NK-92 (cell line): ENCODE results near the gene LOXHD1.

Source experiments
- DNase-seq: peaks from one replicate; lab custom pipeline; 2025; ENCODE audit not compliant: unreplicated experiment; lab: John Stamatoyannopoulos, UW

LOXHD1 gene

GRCh38 chr18:46480226-46480625 lies 176.8 kb downstream of the LOXHD1 start:
- no peak for DNase-seq

- DNase-seq: no peak
These were observed 178.2 kb downstream of the LOXHD1 start for GRCh38 chr18:46478796-46479195.

- no peak for DNase-seq
These were observed 179.5 kb downstream of the LOXHD1 start for GRCh38 chr18:46477425-46478011.

- DNase-seq: no peak
These were observed 181.6 kb downstream of the LOXHD1 start for GRCh38 chr18:46475390-46475752.

GRCh38 chr18:46474487-46475389 lies 182.3 kb downstream of the LOXHD1 start:
- no peak for DNase-seq

GRCh38 chr18:46471809-46472498 lies 185.1 kb downstream of the LOXHD1 start:
- no peak for DNase-seq

GRCh38 chr18:46470714-46471113 lies 186.3 kb downstream of the LOXHD1 start:
- DNase-seq: no peak

GRCh38 chr18:46469186-46469915 lies 187.7 kb downstream of the LOXHD1 start:
- no peak for DNase-seq

- no peak for DNase-seq
These were observed 188.4 kb downstream of the LOXHD1 start for GRCh38 chr18:46468426-46469180.

- no peak for DNase-seq
These were observed 190.5 kb downstream of the LOXHD1 start for GRCh38 chr18:46466234-46467160.

GRCh38 chr18:46464926-46465655 lies 191.9 kb downstream of the LOXHD1 start:
- DNase-seq: no peak

GRCh38 chr18:46462523-46462922 lies 194.5 kb downstream of the LOXHD1 start:
- no peak for DNase-seq

GRCh38 chr18:46461993-46462392 lies 195.0 kb downstream of the LOXHD1 start:
- DNase-seq: no peak

- no peak for DNase-seq
These were observed 196.3 kb downstream of the LOXHD1 start for GRCh38 chr18:46460754-46461153.

- DNase-seq: no peak
These were observed 197.1 kb downstream of the LOXHD1 start for GRCh38 chr18:46459789-46460455.

- DNase-seq: no peak
These were observed 198.5 kb downstream of the LOXHD1 start for GRCh38 chr18:46458472-46458871.

- DNase-seq: no peak
These were observed 200.3 kb downstream of the LOXHD1 start for GRCh38 chr18:46456691-46457090.

GRCh38 chr18:46452820-46453219 lies 204.2 kb downstream of the LOXHD1 start:
- no peak for DNase-seq
